PFSK-1 (cell line): ENCODE data around the gene MPIG6B.

Experiments
- FOXP2 ChIP-seq: optimal IDR thresholded peaks from 2 replicates; pipeline ENCODE3; 2011; ENCODE audit warnings: borderline replicate concordance, control low read depth, inconsistent platforms; ENCODE audit not compliant: insufficient read depth; ENCODE audit errors: extremely low read length, extremely low read depth
- POLR2AphosphoS5 ChIP-seq: IDR thresholded peaks from 2 replicates; pipeline ENCODE4 v1.6.1; 2012; ENCODE audit warnings: low read depth, mild to moderate bottlenecking, control low read depth, low read length, moderate library complexity
- REST ChIP-seq, 2 experiments: IDR thresholded peaks; 2 replicates each; pipeline versions ENCODE4 v1.6.1 to v1.8.0; 2011 to 2012; ENCODE audit warnings: low read depth in 2 of 2, low read length in 2 of 2, control low read depth in 1 of 2, inconsistent platforms in 1 of 2, mild to moderate bottlenecking in 1 of 2, moderate library complexity in 1 of 2; ENCODE audit not compliant: insufficient read depth in 1 of 2
- SIN3A ChIP-seq: IDR thresholded peaks from 2 replicates; pipeline ENCODE4 v1.6.1; 2012; ENCODE audit warnings: mild to moderate bottlenecking, low read length, moderate library complexity, borderline replicate concordance; ENCODE audit not compliant: insufficient read depth
- TAF1 ChIP-seq: IDR thresholded peaks from 2 replicates; pipeline ENCODE4 v1.6.1; 2012; ENCODE audit warnings: low read length, control low read depth, borderline replicate concordance; ENCODE audit not compliant: insufficient read depth

MPIG6B gene

GRCh38 chr6:31687860-31688693, 35.1 kb upstream of the MPIG6B start:
- no peak for TF ChIP-seq REST (IDR thresholded peaks at IDR 0.05; ENCODE audit: insufficient read depth in 1 of 2, low read depth in 2 of 2, low read length in 2 of 2)
- no peak for TF ChIP-seq FOXP2
- TF ChIP-seq TAF1: no peak
- TF ChIP-seq SIN3A: no peak
- TF ChIP-seq POLR2AphosphoS5: no peak

- no peak for TF ChIP-seq TAF1
These were observed 33.7 kb upstream of the MPIG6B start for GRCh38 chr6:31689249-31690110.

GRCh38 chr6:31690231-31691077, 32.7 kb upstream of the MPIG6B start:
- TF ChIP-seq TAF1: no peak
- TF ChIP-seq POLR2AphosphoS5: no peak
- TF ChIP-seq REST (IDR thresholded peaks at IDR 0.05; ENCODE audit: insufficient read depth in 1 of 2, low read depth in 2 of 2, low read length in 2 of 2): no peak
- TF ChIP-seq FOXP2: no peak
- no peak for TF ChIP-seq SIN3A

- TF ChIP-seq FOXP2 (no peak), TAF1 (no peak), POLR2AphosphoS5 (no peak), SIN3A (no peak), REST (IDR thresholded peaks at IDR 0.05; ENCODE audit: insufficient read depth in 1 of 2, low read depth in 2 of 2, low read length in 2 of 2) (no peak)
These were observed 32.1 kb upstream of the MPIG6B start for GRCh38 chr6:31691078-31691463.

GRCh38 chr6:31691564-31692108, 31.5 kb upstream of the MPIG6B start:
- TF ChIP-seq TAF1 (no peak), SIN3A (no peak)
